Osteoblast (primary cell): ENCODE results near the gene FBXO31. TPM values are rescaled to one million over a fixed set of nuclear protein-coding genes. Genes with fewer than 3 reads are reported as not detected.

ENCODE experiments used
- DNase-seq: peaks from one replicate; pipeline ENCODE4 v3.0.0; 2011; ENCODE audit warnings: low spot score, mixed read lengths; ENCODE audit not compliant: insufficient read length; ENCODE audit errors: missing footprints
- H2AFZ ChIP-seq: 2 replicates; pipeline ENCODE4 v1.6.0; 2011; ENCODE audit warnings: mild to moderate bottlenecking, low read length
- H3K27ac ChIP-seq: 2 replicates; pipeline ENCODE4 v1.5.1; 2011; ENCODE audit warnings: mild to moderate bottlenecking, low read depth, low read length, moderate library complexity
- H3K27me3 ChIP-seq: 2 replicates; pipeline ENCODE4 v1.6.0; 2012; ENCODE audit warnings: mild to moderate bottlenecking, control low read depth, inconsistent platforms, low read length, moderate library complexity; ENCODE audit not compliant: insufficient read depth
- H3K36me3 ChIP-seq: 2 replicates; pipeline ENCODE4 v1.5.1; 2011; ENCODE audit warnings: mild to moderate bottlenecking, low read length, control low read depth, moderate library complexity; ENCODE audit not compliant: insufficient read depth
- H3K4me1 ChIP-seq: 2 replicates; pipeline ENCODE4 v1.5.1; 2011; ENCODE audit warnings: mild to moderate bottlenecking, low read length, control low read depth, moderate library complexity; ENCODE audit not compliant: insufficient read depth
- H3K4me2 ChIP-seq: 2 replicates; pipeline ENCODE4 v1.6.0; 2011; ENCODE audit warnings: mild to moderate bottlenecking, low read length; ENCODE audit not compliant: insufficient read depth
- H3K4me3 ChIP-seq: fragments of 200-600 bp; sonication (generic); 3 replicates; pipeline ENCODE4 v1.5.1; 2012; ENCODE audit warnings: mild to moderate bottlenecking, low read length, inconsistent platforms; ENCODE audit not compliant: insufficient read depth
- H3K79me2 ChIP-seq: 2 replicates; pipeline ENCODE4 v1.6.0; 2012; ENCODE audit warnings: mild to moderate bottlenecking, low read length, control low read depth, inconsistent platforms; ENCODE audit not compliant: insufficient read depth
- H3K9me3 ChIP-seq: 2 replicates; pipeline ENCODE4 v1.5.1; 2011; ENCODE audit warnings: low read depth, low read length, control low read depth
- H4K20me1 ChIP-seq: 2 replicates; pipeline ENCODE4 v1.6.0; 2012; ENCODE audit warnings: mild to moderate bottlenecking, low read length, control low read depth; ENCODE audit not compliant: insufficient read depth
- total RNA-seq: library from RNA; depleted of rRNA; stranded (reverse); fragments of >200 nt; gene quantifications from 2 replicates; pipeline ENCODE4 v1.2.3, GENCODE V29; 2012
- TF ChIP-seq, protein P1 (sequence below): IDR thresholded peaks from 2 replicates; pipeline ENCODE4 v1.5.1; 2011; ENCODE audit warnings: mild to moderate bottlenecking, low read depth, low read length, moderate library complexity; ENCODE audit errors: extremely low read depth

The FBXO31 gene
- total RNA-seq, 1 donor, result 33.3 TPM

- no peaks in the 10 kb centered on the region for H3K9me3 ChIP-seq
- no peak overlapping the region for H2AFZ ChIP-seq
- no peak overlapping the region for H3K4me2 ChIP-seq
- H3K27ac ChIP-seq, result no peak overlapping the region
- peak; percentile 66 for DNase-seq
- peaks cover 5% of the 10 kb centered on the region for H3K79me2 ChIP-seq
- peaks cover 51% of the 10 kb centered on the region for H3K36me3 ChIP-seq
- H3K27me3 ChIP-seq, result no peaks in the 10 kb centered on the region
- TF ChIP-seq, protein P1, sequence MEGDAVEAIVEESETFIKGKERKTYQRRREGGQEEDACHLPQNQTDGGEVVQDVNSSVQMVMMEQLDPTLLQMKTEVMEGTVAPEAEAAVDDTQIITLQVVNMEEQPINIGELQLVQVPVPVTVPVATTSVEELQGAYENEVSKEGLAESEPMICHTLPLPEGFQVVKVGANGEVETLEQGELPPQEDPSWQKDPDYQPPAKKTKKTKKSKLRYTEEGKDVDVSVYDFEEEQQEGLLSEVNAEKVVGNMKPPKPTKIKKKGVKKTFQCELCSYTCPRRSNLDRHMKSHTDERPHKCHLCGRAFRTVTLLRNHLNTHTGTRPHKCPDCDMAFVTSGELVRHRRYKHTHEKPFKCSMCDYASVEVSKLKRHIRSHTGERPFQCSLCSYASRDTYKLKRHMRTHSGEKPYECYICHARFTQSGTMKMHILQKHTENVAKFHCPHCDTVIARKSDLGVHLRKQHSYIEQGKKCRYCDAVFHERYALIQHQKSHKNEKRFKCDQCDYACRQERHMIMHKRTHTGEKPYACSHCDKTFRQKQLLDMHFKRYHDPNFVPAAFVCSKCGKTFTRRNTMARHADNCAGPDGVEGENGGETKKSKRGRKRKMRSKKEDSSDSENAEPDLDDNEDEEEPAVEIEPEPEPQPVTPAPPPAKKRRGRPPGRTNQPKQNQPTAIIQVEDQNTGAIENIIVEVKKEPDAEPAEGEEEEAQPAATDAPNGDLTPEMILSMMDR, result no peak
- peaks cover 14% of the 10 kb centered on the region for H4K20me1 ChIP-seq
- H3K4me3 ChIP-seq, result no peak overlapping the region
- no peaks in the 10 kb centered on the region for H3K4me1 ChIP-seq
These were observed 50.5 kb downstream of the FBXO31 start for GRCh38 chr16:87333101-87333500.

DNA sequence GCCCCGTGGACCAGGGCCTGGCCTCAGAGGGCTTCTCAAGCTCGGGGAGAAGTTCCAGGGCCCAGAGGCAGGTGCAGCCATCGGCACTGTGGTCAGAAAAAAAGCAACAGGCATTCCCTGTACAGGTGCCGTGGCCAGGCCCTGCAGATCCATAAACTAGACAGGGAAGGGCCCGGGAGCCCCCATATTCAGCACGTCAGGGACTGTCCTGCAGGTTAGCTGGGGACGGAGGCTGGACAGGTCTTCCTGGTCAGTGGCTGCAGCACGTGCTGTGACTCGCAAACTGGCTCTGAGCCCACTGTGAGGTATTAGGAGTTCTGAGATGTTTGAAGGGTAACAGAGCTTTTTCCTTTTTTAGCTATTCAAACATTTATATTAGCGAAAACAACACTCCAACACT is 51.4 kb downstream of the FBXO31 start:
- Histone ChIP-seq H2AFZ (no peak overlapping the region), H3K4me3 (no peak overlapping the region), H3K4me2 (no peak overlapping the region), H3K79me2 (peaks cover 4% of the 10 kb centered on the region), H4K20me1 (peaks cover 15% of the 10 kb centered on the region), H3K27ac (no peak overlapping the region), H3K4me1 (no peaks in the 10 kb centered on the region), H3K9me3 (no peaks in the 10 kb centered on the region), H3K27me3 (no peaks in the 10 kb centered on the region), H3K36me3 (peaks cover 52% of the 10 kb centered on the region)
- peak; percentile 89 for DNase-seq
- TF ChIP-seq, protein P1, result no peak

GRCh38 chr16:87331241-87331801 is 52.3 kb downstream of the FBXO31 start:
- TF ChIP-seq, protein P1, result no peak
- Histone ChIP-seq H2AFZ (no peak overlapping the region), H3K9me3 (no peaks in the 10 kb centered on the region), H3K27ac (no peak overlapping the region), H3K4me1 (no peaks in the 10 kb centered on the region), H3K4me2 (no peak overlapping the region), H3K79me2 (no peaks in the 10 kb centered on the region), H3K27me3 (no peaks in the 10 kb centered on the region), H4K20me1 (peaks cover 20% of the 10 kb centered on the region), H3K4me3 (no peak overlapping the region), H3K36me3 (peaks cover 52% of the 10 kb centered on the region)
- DNase-seq, result peak; percentile 81

DNA sequence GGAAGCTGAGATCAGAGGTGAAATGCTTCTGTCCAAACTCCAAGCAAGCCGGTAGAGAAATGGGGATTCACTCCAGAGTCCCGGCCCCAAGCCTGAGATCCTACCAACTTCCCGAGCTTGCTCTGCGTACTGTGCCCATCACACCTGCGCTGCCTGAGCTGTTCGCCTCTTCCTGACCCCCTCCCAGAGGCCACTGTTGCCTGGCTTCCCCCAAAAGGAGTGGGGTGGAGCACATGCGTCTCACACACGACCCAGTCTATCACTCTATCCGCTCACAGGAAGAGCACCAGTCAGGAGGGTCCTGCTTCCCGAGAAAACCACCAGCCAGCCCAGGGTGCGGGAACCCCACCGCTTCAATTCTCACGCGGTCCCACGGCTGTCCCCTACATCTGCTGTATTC is 52.9 kb downstream of the FBXO31 start:
- H3K36me3 ChIP-seq, result peaks cover 46% of the 10 kb centered on the region
- H3K79me2 ChIP-seq, result no peaks in the 10 kb centered on the region
- H3K9me3 ChIP-seq, result no peaks in the 10 kb centered on the region
- no peak overlapping the region for H2AFZ ChIP-seq
- peaks cover 24% of the 10 kb centered on the region for H4K20me1 ChIP-seq
- H3K4me1 ChIP-seq, result no peaks in the 10 kb centered on the region
- TF ChIP-seq, protein P1, result no peak
- no peak overlapping the region for H3K4me2 ChIP-seq
- no peaks in the 10 kb centered on the region for H3K27me3 ChIP-seq
- DNase-seq, result peak; percentile 31
- H3K27ac ChIP-seq, result no peak overlapping the region
- H3K4me3 ChIP-seq, result no peak overlapping the region
